ENCODE measurements around the gene CMTM4. TPM values are rescaled to one million over a fixed set of nuclear protein-coding genes. Genes with fewer than 3 reads are reported as not detected.
A peak's percentile ranks its signal among the peaks of the same experiment; 100 is the strongest.

CMTM4 gene
- total and polyA plus RNA-seq, 2 of the 4 experiments (the other 2 are of a cell fraction): 9.0 to 14.5 TPM

GRCh38 chr16:66728117-66728787 is 31.7 kb upstream of the CMTM4 start:
- dilution Hi-C loops (cut with HindIII; ENCODE audit: low sequenced_read_pairs, unreplicated experiment): no loop called here
- Histone ChIP-seq H3K18ac (ENCODE audit: low read depth, low read length) (no peak overlapping the region), H3K36me3 (ENCODE audit: control insufficient read depth, insufficient read depth, low read length) (peaks cover 77% of the 10 kb centered on the region)

More at GRCh38 chr16:66728117-66728787, 31.7 kb upstream of the CMTM4 start:
- no peaks in the 10 kb centered on the region for H3K27me3 ChIP-seq (ENCODE audit: control insufficient read depth, insufficient read depth, low read length)
- intact Hi-C loops (cut with micrococcal nuclease): loop anchor here (5.0 kb wide), 1 partner anchor 139 kb away; no protein-coding TSS in a partner anchor
- CTCF ChIA-PET: interaction anchor here (0.6 to 2.9 kb wide), 6 partner anchors 9 to 67 kb away, joined by 3 to 10 read pairs (median 4); partner anchors contain the start of gene DYNC1LI2
- H3K14ac ChIP-seq (replicated peaks; ENCODE audit: low read depth, low read length): no peak overlapping the region
- H2AFZ ChIP-seq (replicated peaks; ENCODE audit: low read length, poor library complexity): no peak overlapping the region
- in situ Hi-C loops (cut with MboI; ENCODE audit: low sequenced_read_pairs): no loop called here
- POLR2A ChIA-PET (ENCODE audit: unreplicated experiment): no interaction called here
- no peak overlapping the region for H3K4ac ChIP-seq (ENCODE audit: low read depth, low read length)
- no peak overlapping the region for H3K4me3 ChIP-seq (ENCODE audit: insufficient read depth, low read depth, low read length)
- H2AK9ac ChIP-seq (replicated peaks; ENCODE audit: low read depth, low read length, poor library complexity): no peak overlapping the region
- no peak overlapping the region for H2AK5ac ChIP-seq (ENCODE audit: low read depth, low read length)
- peak; percentile 47 for TF ChIP-seq RAD21 (IDR thresholded peaks at IDR 0.05; ENCODE audit: low read length)
- TF ChIP-seq, protein P1, sequence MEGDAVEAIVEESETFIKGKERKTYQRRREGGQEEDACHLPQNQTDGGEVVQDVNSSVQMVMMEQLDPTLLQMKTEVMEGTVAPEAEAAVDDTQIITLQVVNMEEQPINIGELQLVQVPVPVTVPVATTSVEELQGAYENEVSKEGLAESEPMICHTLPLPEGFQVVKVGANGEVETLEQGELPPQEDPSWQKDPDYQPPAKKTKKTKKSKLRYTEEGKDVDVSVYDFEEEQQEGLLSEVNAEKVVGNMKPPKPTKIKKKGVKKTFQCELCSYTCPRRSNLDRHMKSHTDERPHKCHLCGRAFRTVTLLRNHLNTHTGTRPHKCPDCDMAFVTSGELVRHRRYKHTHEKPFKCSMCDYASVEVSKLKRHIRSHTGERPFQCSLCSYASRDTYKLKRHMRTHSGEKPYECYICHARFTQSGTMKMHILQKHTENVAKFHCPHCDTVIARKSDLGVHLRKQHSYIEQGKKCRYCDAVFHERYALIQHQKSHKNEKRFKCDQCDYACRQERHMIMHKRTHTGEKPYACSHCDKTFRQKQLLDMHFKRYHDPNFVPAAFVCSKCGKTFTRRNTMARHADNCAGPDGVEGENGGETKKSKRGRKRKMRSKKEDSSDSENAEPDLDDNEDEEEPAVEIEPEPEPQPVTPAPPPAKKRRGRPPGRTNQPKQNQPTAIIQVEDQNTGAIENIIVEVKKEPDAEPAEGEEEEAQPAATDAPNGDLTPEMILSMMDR (conservative IDR thresholded peaks at IDR 0.05; ENCODE audit: low read depth, low read length): peak; percentile 59
- no peak for TF ChIP-seq POLR2A (IDR thresholded peaks at IDR 0.05; ENCODE audit: low read depth, low read length)
- TF ChIP-seq SMC3 (IDR thresholded peaks at IDR 0.05; ENCODE audit: low read depth, low read length): peak; percentile 42
- no peak overlapping the region for H4K91ac ChIP-seq (ENCODE audit: insufficient read depth, low read depth, low read length)
- H2BK120ac ChIP-seq (ENCODE audit: low read depth, low read length): no peak overlapping the region
- H4K8ac ChIP-seq (ENCODE audit: low read depth in 2 of 2, low read length in 2 of 2): 0 out of 4 replicates have a peak overlapping the region, but pooled peaks of 1 of the 2 experiments have one; percentile 8
- no peak overlapping the region for H3K56ac ChIP-seq (ENCODE audit: extremely low read depth, insufficient read depth, low read length)
- H3K9me3 ChIP-seq (ENCODE audit: control insufficient read depth, insufficient read depth, low read length): no peaks in the 10 kb centered on the region
- H3K79me1 ChIP-seq (ENCODE audit: low read depth in 1 of 2, low read length in 2 of 2): peaks cover 17 to 32% of the 10 kb centered on the region in 2 experiments
- H2BK5ac ChIP-seq (ENCODE audit: low read depth, low read length, poor library complexity, severe bottlenecking): no peak overlapping the region
- H3K27ac ChIP-seq (ENCODE audit: insufficient read depth, low read length): no peak overlapping the region
- no peak overlapping the region for H2BK15ac ChIP-seq (ENCODE audit: low read depth, low read length)
- DNase-seq (peak; percentile 67), ATAC-seq (ENCODE audit: low read depth) (peak; percentile 85)
- no peak overlapping the region for H3K4me2 ChIP-seq (ENCODE audit: low read depth, low read length)
- no peak overlapping the region for H4K5ac ChIP-seq (ENCODE audit: low read depth, low read length)
- H3K4me1 ChIP-seq (ENCODE audit: control insufficient read depth, insufficient read depth, low read length): no peaks in the 10 kb centered on the region; the same call in 1 of the 2 replicates
- peaks cover 20% of the 10 kb centered on the region; the same call in 1 of the 2 replicates for H4K20me1 ChIP-seq (ENCODE audit: insufficient read depth, low read length)
- H3K9ac ChIP-seq (ENCODE audit: low read depth, low read length): no peak overlapping the region
- no peak overlapping the region for H3K23ac ChIP-seq (ENCODE audit: low read depth, low read length)
- WGBS, 2 experiments (ENCODE audit: extremely low coverage in 2 of 2, insufficient read length in 1 of 2): no CpG with 5 or more reads among the region's 3 CpGs
- BruUV-seq (replicated peaks): no TSS peak
- no peak overlapping the region for H2BK20ac ChIP-seq (ENCODE audit: low read depth, low read length)
- H3K9me1 ChIP-seq (ENCODE audit: insufficient read depth, low read length): no peaks in the 10 kb centered on the region

All from IMR-90 (cell line).